Mesangial cell (primary cell): ENCODE results near the gene CNP. TPM values are rescaled to one million over a fixed set of nuclear protein-coding genes. Genes with fewer than 3 reads are reported as not detected.

Experiments used
- total RNA-seq: library from RNA; depleted of rRNA; stranded (reverse); fragments of >200 nt; gene quantifications from 2 replicates; pipeline ENCODE4 v1.2.3, GENCODE V29; 2015

Gene CNP
- 63.7 and 81.6 TPM in 2 replicates for total RNA-seq

GRCh38 chr17:41966463-41967140 lies at the start of gene CNP:
Gene CNP, plus strand, starts transcription at chr17:41966795. Its CDS starts 90 bp downstream, at chr17:41966885.

DNA sequence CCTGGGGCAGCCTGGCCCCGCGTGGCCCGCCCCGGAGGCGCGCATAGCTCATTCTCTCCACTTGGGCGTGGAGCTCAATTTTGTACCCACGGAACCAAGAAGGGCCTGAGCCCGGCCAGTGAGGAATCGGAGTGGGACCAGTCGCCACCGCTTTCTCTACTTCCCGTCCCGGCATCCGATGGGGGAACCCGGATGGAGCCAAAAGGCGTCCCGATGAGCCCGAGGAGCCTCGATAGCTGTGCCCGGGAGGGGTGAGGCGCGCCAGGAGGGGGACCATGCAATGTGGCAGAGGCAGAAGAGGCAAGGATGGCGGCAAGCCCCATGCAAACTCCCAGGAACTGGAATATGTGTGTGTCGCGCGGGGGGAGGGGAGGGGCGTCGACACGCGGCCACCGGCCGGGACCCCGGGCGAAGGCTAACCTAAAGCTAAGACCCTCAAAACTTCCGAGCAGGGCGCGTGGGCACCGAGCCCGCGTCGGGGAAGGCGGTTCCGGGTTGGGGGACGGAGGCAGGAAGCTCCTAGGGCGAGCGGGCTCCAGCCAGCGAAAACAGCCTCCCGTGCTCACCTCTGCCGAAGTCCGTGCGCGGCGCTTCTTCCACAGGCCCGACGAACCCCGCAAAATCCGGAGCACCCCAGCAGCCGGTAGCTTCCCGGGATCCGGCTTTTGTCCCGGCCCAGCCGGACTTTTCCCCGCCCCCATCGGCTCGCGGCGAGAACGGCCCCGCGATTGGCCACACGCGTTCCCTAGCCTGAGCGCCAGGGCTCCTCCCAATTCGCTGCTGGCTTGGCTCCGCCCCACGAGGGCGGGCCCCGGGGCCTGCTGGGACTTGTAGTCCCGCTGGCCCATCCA lies 48.1 kb upstream of the CNP start, which contains the start of gene ACLY:
Gene ACLY (minus strand): TSS at position 638 of the 851 bp plus-strand sequence. CDS start 5,078 bp downstream, outside the sequence.

DNA sequence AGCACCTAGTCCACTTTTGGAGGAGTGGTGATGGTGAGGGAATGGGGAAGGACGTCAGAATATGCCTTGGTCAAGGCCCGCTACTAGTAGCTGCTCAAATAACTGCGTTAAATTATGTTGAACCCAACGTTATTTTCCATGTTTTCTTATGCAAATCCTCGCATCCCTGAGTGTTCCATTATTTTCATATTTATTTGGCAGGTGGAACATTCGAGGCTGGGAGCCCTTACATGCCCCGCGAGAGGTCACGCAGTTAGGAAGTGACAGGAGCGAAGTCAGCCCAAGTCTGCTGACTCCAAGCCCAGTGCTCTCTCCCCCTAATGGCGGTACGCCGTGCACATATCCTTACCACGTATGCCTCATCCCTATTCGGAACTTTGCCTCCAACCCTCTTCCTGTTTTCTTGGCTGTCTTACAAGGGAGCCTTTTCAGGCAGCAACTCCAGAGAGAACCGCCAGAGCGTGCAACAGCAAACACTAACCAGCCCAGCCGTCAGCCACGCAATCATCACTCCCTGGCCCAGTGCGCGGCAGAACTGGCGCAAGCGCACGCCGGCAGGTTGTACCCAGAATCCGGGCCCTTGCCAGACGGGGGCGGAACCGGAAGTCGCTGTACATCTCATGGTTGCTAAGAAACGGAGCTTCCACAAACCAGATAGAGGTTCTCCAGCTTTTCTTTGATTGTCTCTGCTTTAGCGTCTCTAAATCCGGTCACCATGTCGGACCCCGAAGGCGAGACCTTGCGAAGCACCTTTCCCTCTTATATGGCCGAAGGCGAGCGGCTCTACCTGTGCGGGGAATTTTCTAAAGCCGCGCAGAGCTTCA lies 36.4 kb upstream of the CNP start, which contains the start of gene ODAD4:
Gene ODAD4 (plus strand): TSS at position 609 of the 824 bp plus-strand sequence. CDS start 107 bp downstream, at position 716.

DNA sequence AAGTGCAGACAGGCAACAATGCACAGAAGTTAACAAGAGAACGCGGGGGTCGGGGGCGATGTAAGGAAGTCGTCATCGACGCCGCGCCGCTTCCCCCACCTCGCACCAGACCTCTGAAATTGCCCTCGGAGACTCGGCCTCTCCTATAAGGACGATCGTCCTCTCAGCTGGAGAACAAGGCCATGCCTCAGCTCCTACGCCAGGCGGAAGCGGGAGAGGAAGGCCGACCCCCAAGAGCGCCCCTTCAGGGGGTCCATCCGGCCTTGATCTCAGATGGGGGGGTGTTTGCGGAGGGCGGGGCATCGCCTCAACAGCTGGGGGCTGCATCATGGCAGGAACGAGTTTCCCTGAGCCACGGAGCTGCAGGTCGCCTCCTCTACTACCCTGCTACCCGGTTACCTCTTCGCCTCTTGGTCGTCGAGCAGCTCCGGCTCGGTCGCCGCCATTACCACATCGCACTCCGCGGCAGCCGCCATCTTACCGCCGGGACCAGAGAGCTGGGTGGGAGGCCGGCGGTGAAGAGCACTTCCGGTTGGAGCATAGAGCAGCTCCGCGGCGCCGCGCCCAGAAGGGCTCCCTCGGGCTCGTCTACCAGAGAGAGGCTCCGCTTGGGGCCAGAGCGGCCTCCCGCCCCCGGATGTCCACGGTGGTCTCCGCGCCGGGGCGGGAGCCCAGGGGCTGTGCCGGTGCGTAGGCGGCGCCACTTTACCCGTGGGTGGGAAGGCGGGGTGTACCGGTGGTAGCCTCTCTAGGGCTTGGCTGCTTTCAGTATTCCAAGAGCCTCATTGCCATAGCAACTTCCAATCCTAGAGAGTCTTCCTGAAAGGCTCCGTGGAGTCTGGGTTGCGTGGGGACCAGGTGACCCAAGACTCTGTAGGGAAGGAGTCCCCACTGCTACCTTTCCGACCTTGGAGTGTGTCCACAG lies 50.6 kb downstream of the CNP start, which contains the start of gene DNAJC7:
Gene DNAJC7 (minus strand): TSS at position 499 of the 925 bp plus-strand sequence. CDS start 23 bp downstream, at position 476.

GRCh38 chr17:42019509-42020404 lies 53.2 kb downstream of the CNP start, which contains the start of gene NKIRAS2:
Gene NKIRAS2, plus strand, starts transcription at chr17:42020090. Its CDS starts 1,488 bp downstream, at chr17:42021578.

Other genes with a start within 250 kb of the CNP start
- 0.13 TPM in 1 of 2 replicates, not detected in the other for gene HAP1, start 232.2 kb upstream of the CNP start, total RNA-seq
- 302 and 440 TPM in 2 replicates for gene JUP, start 180.1 kb upstream of the CNP start, total RNA-seq
- 64.4 and 101 TPM in 2 replicates for gene P3H4, start 154.8 kb upstream of the CNP start, total RNA-seq
- 175 and 310 TPM in 2 replicates for gene FKBP10, start 153.8 kb upstream of the CNP start, total RNA-seq
- gene NT5C3B, start 130.6 kb upstream of the CNP start, total RNA-seq, result 54.9 and 82.1 TPM in 2 replicates
- gene KLHL10, start 129.0 kb upstream of the CNP start, total RNA-seq, result not detected in 2 replicates
- gene KLHL11, start 101.4 kb upstream of the CNP start, total RNA-seq, result 13.2 and 18.5 TPM in 2 replicates
- 251 and 418 TPM in 2 replicates for gene ACLY, start 47.8 kb upstream of the CNP start, total RNA-seq
- 1.0 and 1.1 TPM in 2 replicates for gene ODAD4, start 36.2 kb upstream of the CNP start, total RNA-seq
- 41.1 and 45.5 TPM in 2 replicates for gene DNAJC7, start 50.6 kb downstream of the CNP start, total RNA-seq
- gene NKIRAS2, start 53.3 kb downstream of the CNP start, total RNA-seq, result 52.5 and 74.7 TPM in 2 replicates
- 0.16 and 0.76 TPM in 2 replicates for gene C17orf113, start 83.8 kb downstream of the CNP start, total RNA-seq
- gene ZNF385C, start 131.7 kb downstream of the CNP start, total RNA-seq, result under 0.01 TPM in 1 of 2 replicates, not detected in the other
- gene DHX58, start 145.9 kb downstream of the CNP start, total RNA-seq, result 2.8 and 7.7 TPM in 2 replicates
- 21.3 TPM in 2 replicates for gene KAT2A, start 154.6 kb downstream of the CNP start, total RNA-seq
- not detected in 2 replicates for gene HSPB9, start 156.0 kb downstream of the CNP start, total RNA-seq
- 172 and 174 TPM in 2 replicates for gene RAB5C, start 188.2 kb downstream of the CNP start, total RNA-seq
- not detected in 2 replicates for gene KCNH4, start 214.3 kb downstream of the CNP start, total RNA-seq
- gene HCRT, start 218.7 kb downstream of the CNP start, total RNA-seq, result not detected in 2 replicates
- 18.1 and 43.4 TPM in 2 replicates for gene GHDC, start 227.7 kb downstream of the CNP start, total RNA-seq